Activated T-cell treated with anti-CD3 and anti-CD28 coated beads, Interleukin-2, amount 50 U/mL, for 72 hours (primary cell): ENCODE measurements around the gene IL17RA. TPM values are rescaled to one million over a fixed set of nuclear protein-coding genes. Genes with fewer than 3 reads are reported as not detected.
A peak's percentile ranks its signal among the peaks of the same experiment; 100 is the strongest.

Experiments
- ATAC-seq, 2 donors: fragments of 150-1000 bp; cut with Tn5 transposase; replicated peaks in 1 of 2; 2 replicates each; pipeline ENCODE4 v1.10.0; 2021; ENCODE audit warnings: moderate library complexity in 2 of 2, mild to moderate bottlenecking in 1 of 2
- DNase-seq, 2 donors: peaks; one replicate each; pipeline ENCODE4 v3.0.0; 2021 to 2022; ENCODE audit warnings: mixed read lengths in 1 of 2
- H3K27ac Mint-ChIP-seq: one replicate; pipeline ENCODE4 v1.8.0; 2022; ENCODE audit warnings: mild to moderate bottlenecking, moderate library complexity, mixed read lengths
- H3K27me3 Mint-ChIP-seq: one replicate; pipeline ENCODE4 v1.8.0; 2022; ENCODE audit warnings: low read depth, mixed read lengths
- H3K36me3 Mint-ChIP-seq, 2 donors: one replicate each; pipeline ENCODE4 v1.8.0; 2022; ENCODE audit warnings: mixed read lengths in 2 of 2, mild to moderate bottlenecking in 1 of 2; ENCODE audit not compliant: insufficient read depth in 2 of 2
- H3K4me1 Mint-ChIP-seq: one replicate; pipeline ENCODE4 v1.8.0; 2022; ENCODE audit warnings: low read depth, mixed read lengths
- H3K4me3 Mint-ChIP-seq, 2 donors: one replicate each; pipeline ENCODE4 v1.8.0; 2022; ENCODE audit warnings: mild to moderate bottlenecking in 2 of 2, mixed read lengths in 2 of 2, moderate library complexity in 2 of 2
- H3K9me3 Mint-ChIP-seq, 2 donors: one replicate each; pipeline ENCODE4 v1.8.0; 2022; ENCODE audit warnings: mixed read lengths in 2 of 2
- total RNA-seq, 2 donors: library from RNA; stranded (reverse); gene quantifications; one replicate each; pipeline ENCODE4 v1.2.3, GENCODE V29; 2022

Gene IL17RA
- total RNA-seq, 2 donors from 2014 or later = 19.5 to 23.5 TPM

DNA sequence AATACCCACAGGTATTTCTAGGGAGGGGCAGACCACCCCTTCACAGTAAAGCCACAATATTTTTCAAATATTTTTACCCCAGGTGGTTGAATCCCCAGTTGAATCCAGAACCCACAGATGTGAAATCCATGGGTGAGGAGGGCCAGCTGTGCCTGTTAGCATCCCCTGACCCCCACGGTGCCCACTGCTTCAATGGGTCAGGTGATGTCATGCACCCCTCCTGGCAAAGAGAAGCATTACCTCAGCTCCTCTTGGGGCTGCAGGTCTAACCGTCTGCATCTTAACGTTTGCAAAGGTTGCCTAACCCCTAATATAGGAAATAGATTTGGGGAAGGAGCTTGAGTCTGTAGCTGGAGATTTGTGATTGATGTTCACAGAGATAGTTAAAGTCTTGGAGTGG is 24.7 kb upstream of the IL17RA start:
- ATAC-seq = no peak
- Mint-ChIP-seq H3K9me3 (no peaks in the 10 kb centered on the region), H3K27ac (no peak overlapping the region), H3K4me1 (peaks cover 9% of the 10 kb centered on the region), H3K27me3 (no peaks in the 10 kb centered on the region), H3K4me3 (no peak overlapping the region), H3K36me3 (no peaks in the 10 kb centered on the region)
- DNase-seq = no peak

DNA sequence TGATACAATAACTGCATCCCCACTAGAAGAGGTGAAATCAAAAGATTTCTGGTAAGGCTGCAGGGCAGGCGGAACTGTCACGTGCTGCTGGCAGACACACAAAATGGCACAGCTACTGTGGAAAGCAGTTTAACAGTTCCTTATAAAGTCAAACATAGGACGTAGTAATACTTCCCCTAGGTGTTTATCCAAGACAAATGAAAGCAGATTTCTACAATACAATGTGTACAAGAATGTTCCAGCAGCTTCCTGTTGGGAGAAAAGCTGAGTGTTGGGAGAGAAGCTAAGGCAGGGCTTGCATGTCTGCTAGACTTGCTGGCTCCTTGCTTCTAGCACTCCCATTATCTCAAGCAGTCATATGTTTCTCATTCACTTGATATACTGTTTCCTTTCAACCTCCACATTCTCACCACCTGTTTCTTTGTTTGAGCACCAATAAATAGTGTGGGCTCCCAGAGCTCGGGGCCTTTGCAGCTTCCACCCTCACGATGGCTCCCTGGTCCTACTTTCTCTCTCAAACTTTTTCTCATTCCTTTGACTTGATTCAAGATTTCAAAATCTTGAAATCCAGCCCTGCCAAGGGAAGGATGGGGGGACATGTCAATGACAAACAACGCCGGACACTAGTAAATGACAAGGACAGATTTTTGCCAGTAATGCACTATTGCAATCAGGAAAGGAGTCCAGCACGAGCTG is 21.2 kb upstream of the IL17RA start:
- H3K4me1 Mint-ChIP-seq = peaks cover 5% of the 10 kb centered on the region
- H3K27me3 Mint-ChIP-seq = no peaks in the 10 kb centered on the region
- ATAC-seq = no peak
- H3K27ac Mint-ChIP-seq = no peak overlapping the region
- no peak overlapping the region for H3K4me3 Mint-ChIP-seq
- no peak for DNase-seq
- H3K9me3 Mint-ChIP-seq = no peaks in the 10 kb centered on the region
- H3K36me3 Mint-ChIP-seq = no peaks in the 10 kb centered on the region

DNA sequence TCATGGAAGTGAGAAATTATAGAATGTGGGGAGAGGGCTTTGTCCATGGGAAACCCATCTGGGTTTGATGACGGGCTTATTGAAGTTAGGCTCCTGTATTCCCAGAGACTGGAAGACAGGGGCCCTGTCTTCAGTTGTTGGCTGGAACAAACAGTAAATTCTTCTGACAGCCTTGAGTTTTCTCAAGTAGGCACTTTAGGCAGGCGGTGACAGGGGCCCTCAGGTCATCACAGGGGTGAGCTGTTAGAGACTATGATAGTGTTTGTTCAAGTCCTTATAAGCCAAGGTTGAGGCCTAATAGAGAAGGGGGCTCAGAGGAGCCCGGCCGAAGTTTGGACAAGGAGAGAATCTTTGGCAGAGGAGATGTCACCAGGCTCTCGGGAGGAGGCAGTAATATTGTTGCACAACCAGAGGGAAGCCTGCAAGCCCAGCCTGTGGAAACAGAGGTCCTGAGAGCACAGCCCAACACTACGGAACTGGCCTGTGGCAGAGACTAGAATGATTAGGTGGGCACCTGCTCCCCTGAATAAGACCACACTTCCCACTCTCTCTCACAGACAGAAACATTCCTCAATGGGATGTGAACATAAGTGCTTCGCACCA is 20.2 kb upstream of the IL17RA start:
- H3K27ac Mint-ChIP-seq = no peak overlapping the region
- ATAC-seq (no peak), DNase-seq (no peak)
- H3K4me1 Mint-ChIP-seq = peaks cover 5% of the 10 kb centered on the region
- no peaks in the 10 kb centered on the region for H3K9me3 Mint-ChIP-seq
- H3K27me3 Mint-ChIP-seq = no peaks in the 10 kb centered on the region
- H3K4me3 Mint-ChIP-seq = no peak overlapping the region
- H3K36me3 Mint-ChIP-seq = no peaks in the 10 kb centered on the region

DNA sequence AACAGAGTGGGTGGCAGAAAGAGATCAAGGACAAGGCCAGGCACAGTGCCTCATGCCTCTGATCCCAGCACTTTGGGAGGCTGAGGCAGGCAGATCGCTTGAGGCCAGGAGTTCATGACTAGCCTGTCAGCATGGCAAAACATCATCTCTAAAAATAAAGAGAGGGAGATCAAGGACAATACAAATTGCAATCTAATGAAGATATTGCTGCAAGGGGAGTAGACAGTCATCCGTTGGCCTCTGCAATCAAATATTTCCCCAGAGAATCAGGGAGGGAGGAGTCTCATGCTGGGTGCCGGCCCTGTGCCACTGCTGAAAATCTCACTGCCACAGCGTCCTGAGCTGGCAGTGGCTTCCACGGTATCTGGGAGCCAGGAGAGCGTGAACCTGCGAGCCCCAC is 19.4 kb upstream of the IL17RA start:
- Mint-ChIP-seq H3K9me3 (no peaks in the 10 kb centered on the region), H3K36me3 (no peaks in the 10 kb centered on the region), H3K27me3 (no peaks in the 10 kb centered on the region), H3K4me1 (peaks cover 10% of the 10 kb centered on the region), H3K27ac (no peak overlapping the region), H3K4me3 (no peak overlapping the region)
- ATAC-seq (no peak), DNase-seq (no peak)

DNA sequence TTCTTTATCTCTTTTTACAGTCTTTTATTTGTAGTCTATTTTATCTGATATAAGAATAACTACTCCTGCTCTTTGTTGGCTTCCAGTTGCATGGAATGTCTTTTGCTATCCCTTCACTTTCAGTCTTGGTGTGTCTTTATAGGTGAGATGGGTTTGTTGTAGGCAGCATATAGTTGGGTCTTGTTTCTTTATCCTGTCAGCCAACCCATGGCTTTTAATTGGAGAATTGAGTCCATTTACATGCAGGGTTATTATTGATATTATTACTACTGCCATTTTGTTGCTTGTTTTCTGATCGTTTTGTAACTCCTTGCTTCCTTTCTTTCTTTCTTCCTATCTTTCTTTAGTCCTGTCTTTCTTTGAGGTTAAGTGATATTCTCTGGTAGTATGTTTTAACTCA is 11.9 kb upstream of the IL17RA start:
- ATAC-seq (no peak), DNase-seq (no peak)
- no peak overlapping the region for H3K4me3 Mint-ChIP-seq
- H3K4me1 Mint-ChIP-seq = peaks cover 39% of the 10 kb centered on the region
- H3K27ac Mint-ChIP-seq = no peak overlapping the region
- no peaks in the 10 kb centered on the region for H3K36me3 Mint-ChIP-seq
- no peaks in the 10 kb centered on the region for H3K9me3 Mint-ChIP-seq
- H3K27me3 Mint-ChIP-seq = peaks cover 18% of the 10 kb centered on the region

- H3K27ac Mint-ChIP-seq = no peak overlapping the region
- no peaks in the 10 kb centered on the region for H3K36me3 Mint-ChIP-seq
- H3K4me1 Mint-ChIP-seq = peaks cover 43% of the 10 kb centered on the region
- H3K4me3 Mint-ChIP-seq = no peak overlapping the region
- no peak for ATAC-seq
- no peaks in the 10 kb centered on the region for H3K9me3 Mint-ChIP-seq
- H3K27me3 Mint-ChIP-seq = peaks cover 18% of the 10 kb centered on the region
- DNase-seq = no peak
These were observed 10.2 kb upstream of the IL17RA start for GRCh38 chr22:17074648-17075002.

DNA sequence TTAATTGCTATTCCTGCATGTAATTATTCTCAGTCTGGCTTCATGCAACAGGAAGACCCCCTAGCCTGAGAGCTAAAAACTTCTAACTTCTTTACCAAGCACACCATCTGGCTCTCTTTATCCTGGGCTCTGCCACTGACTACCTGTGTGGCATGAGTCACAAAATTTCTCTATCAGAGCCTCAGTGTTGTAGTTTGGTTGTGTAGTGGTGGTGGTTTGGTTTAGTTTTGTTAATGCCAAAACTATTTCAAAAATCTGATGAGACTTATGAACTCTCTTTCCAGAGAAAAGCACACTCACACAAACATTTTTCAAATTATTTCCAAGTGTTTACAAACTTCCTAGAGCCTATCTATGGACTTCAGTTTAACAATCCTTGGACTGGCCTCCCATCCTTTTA is 7.5 kb upstream of the IL17RA start:
- ATAC-seq = no peak
- Mint-ChIP-seq H3K4me3 (no peak overlapping the region), H3K27me3 (peaks cover 18% of the 10 kb centered on the region), H3K9me3 (no peaks in the 10 kb centered on the region), H3K27ac (no peak overlapping the region), H3K4me1 (peaks cover 39% of the 10 kb centered on the region), H3K36me3 (no peaks in the 10 kb centered on the region)
- no peak for DNase-seq

- no peak for DNase-seq
- no peaks in the 10 kb centered on the region for H3K9me3 Mint-ChIP-seq
- ATAC-seq = no peak
- H3K27me3 Mint-ChIP-seq = peaks cover 1% of the 10 kb centered on the region
- no peak overlapping the region for H3K4me3 Mint-ChIP-seq
- no peaks in the 10 kb centered on the region for H3K36me3 Mint-ChIP-seq
- no peak overlapping the region for H3K27ac Mint-ChIP-seq
- peaks cover 49% of the 10 kb centered on the region for H3K4me1 Mint-ChIP-seq
These were observed 5.2 kb upstream of the IL17RA start for GRCh38 chr22:17079572-17079971.

DNA sequence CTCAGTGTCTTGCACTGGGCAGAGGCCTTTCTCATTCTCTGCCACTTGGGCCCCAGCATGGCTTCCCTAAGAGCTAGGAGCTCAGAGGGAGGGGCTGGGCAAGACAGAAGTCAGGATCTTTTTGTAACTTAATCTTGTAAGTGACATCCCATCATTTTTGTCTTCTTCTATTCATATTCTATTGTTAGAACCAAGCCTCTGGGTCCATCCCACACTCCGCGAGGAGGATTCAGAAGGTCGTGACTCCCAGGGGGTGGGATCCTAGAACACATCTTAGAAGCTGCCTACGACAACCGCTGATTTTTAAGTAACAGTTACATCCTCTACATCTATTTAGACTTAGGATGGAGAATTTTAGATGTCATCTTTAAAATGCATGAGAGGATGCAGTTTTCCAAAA is 1.5 kb upstream of the IL17RA start:
- ATAC-seq (no peak), DNase-seq (no peak)
- peaks cover 1% of the 10 kb centered on the region in 2 donors for H3K36me3 Mint-ChIP-seq
- H3K27me3 Mint-ChIP-seq = no peaks in the 10 kb centered on the region
- peak overlapping the region; percentile 88 to 89 for H3K4me3 Mint-ChIP-seq
- no peaks in the 10 kb centered on the region for H3K9me3 Mint-ChIP-seq
- no peak overlapping the region for H3K27ac Mint-ChIP-seq
- peaks cover 44% of the 10 kb centered on the region for H3K4me1 Mint-ChIP-seq

DNA sequence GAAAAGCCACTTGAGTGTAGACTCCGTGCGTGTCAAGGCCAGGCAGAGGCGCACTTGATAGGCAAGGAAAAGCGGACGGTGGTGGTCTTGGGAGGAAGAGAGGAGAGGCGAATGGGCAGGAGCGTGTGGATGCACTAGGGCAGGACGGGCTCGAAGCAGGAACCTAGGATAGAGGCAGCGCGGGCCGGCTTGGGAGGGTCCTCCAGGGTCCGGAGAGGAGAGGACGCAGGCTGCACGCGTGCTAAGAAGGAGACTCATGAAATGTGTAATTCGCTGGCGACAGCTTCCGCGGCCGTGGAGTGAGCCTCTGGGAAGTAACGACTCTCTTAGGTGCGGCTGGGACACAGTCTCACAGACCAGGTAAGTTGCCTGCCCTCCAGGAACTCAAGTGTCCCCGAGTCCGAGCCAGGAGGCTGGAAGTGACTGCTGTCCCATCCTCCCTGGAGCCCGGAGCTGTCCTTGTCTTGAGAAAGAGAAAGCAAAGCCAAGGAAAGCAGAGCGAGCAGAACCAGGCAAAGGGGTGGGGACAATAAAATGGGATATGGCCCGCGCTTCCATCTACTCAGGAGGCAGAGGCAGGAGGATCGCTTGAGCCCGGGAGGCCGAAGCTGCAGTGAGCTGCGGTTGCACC is 874 bp upstream of the IL17RA start:
- H3K9me3 Mint-ChIP-seq = no peaks in the 10 kb centered on the region
- peak overlapping the region; percentile 88 to 89 for H3K4me3 Mint-ChIP-seq
- peaks cover 1% of the 10 kb centered on the region in 2 donors for H3K36me3 Mint-ChIP-seq
- H3K4me1 Mint-ChIP-seq = peaks cover 48% of the 10 kb centered on the region
- no peak overlapping the region for H3K27ac Mint-ChIP-seq
- DNase-seq = no peak
- no peak for ATAC-seq
- no peaks in the 10 kb centered on the region for H3K27me3 Mint-ChIP-seq

- Mint-ChIP-seq H3K36me3 (peaks cover 1% of the 10 kb centered on the region in 2 donors), H3K27me3 (no peaks in the 10 kb centered on the region), H3K9me3 (no peaks in the 10 kb centered on the region), H3K4me3 (peak overlapping the region; percentile 88 to 89), H3K27ac (no peak overlapping the region), H3K4me1 (peaks cover 58% of the 10 kb centered on the region)
- DNase-seq = peak; percentile 26 to 50
- peak; percentile 15 to 29 for ATAC-seq
These were observed 729 bp downstream of the IL17RA start for GRCh38 chr22:17085277-17086181.

DNA sequence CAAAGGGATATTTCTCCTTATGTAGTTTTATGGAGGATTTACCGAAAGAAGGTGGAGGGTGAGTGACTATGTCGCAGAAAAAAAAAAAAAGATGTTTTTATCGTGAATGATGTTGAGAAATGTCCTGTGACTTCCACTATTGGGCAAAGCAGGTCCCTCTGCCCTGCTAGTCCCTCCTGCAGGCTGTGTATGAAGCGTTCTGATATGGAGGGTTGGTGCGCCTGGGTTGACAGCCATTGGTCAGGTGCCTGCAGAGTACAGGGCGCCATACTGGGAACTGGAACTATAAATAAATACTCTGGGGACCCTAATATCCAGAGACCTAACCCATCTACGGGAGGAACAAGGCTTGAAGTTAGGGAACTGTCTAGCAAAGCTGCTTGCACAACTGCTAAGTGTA is 1.5 kb downstream of the IL17RA start:
- H3K4me3 Mint-ChIP-seq = peak overlapping the region; percentile 88 to 89

More for the DNA sequence above, 1.5 kb downstream of the IL17RA start:
- Mint-ChIP-seq H3K9me3 (no peaks in the 10 kb centered on the region), H3K4me1 (peaks cover 66% of the 10 kb centered on the region), H3K36me3 (peaks cover 1% of the 10 kb centered on the region in 2 donors), H3K27ac (peak overlapping the region; percentile 9), H3K27me3 (no peaks in the 10 kb centered on the region)
- ATAC-seq (no peak), DNase-seq (peak in 1 of 2 donors; percentile 35)
